Measurements from ENCODE around the gene ACAA1. TPM values are rescaled to one million over a fixed set of nuclear protein-coding genes. Genes with fewer than 3 reads are reported as not detected.
A peak's percentile ranks its signal among the peaks of the same experiment; 100 is the strongest.

Gene ACAA1
- total RNA-seq, 1 experiment from 2014 or later: 58.9 TPM

- intact Hi-C loops (cut with micrococcal nuclease; ENCODE audit: unreplicated experiment): no loop called here
- peak; percentile 57 to 74 for DNase-seq
- Histone ChIP-seq H3K79me2 (ENCODE audit: low read depth) (no peaks in the 10 kb centered on the region), H3K27ac (peak overlapping the region; percentile 33; the same call in 1 of the 2 replicates), H3F3A (ENCODE audit: insufficient read depth, low read depth) (peaks cover 37% of the 10 kb centered on the region), H3K4me2 (peak overlapping the region; percentile 19), H4K20me1 (ENCODE audit: insufficient read depth) (no peaks in the 10 kb centered on the region), H3K9me2 (ENCODE audit: insufficient read depth) (no peaks in the 10 kb centered on the region), H2AFZ (no peak overlapping the region), H3K4me1 (replicated peaks; ENCODE audit: insufficient read depth) (peaks cover 53% of the 10 kb centered on the region), H3K4me3 (no peak overlapping the region), H3K27me3 (ENCODE audit: insufficient read depth, low read depth) (no peaks in the 10 kb centered on the region), H3K9me3 (ENCODE audit: insufficient read depth, low read depth) (no peaks in the 10 kb centered on the region), H3K36me3 (ENCODE audit: low read depth) (no peaks in the 10 kb centered on the region)
- POLR2A ChIA-PET (ENCODE audit: unreplicated experiment): interaction anchor here (0.5 to 0.7 kb wide), 4 partner anchors 21 to 212 kb away, joined by 4 to 9 read pairs (median 6); partner anchors contain the start of gene ACAA1
- TF ChIP-seq EZH2 (IDR thresholded peaks at IDR 0.05; ENCODE audit: low read depth) (no peak), CTCF (conservative IDR thresholded peaks at IDR 0.05) (no peak)
- CTCF ChIA-PET: no interaction called here
- BruUV-seq (replicated peaks): no TSS peak
These were observed 20.7 kb upstream of the ACAA1 start for GRCh38 chr3:38157595-38157994.

- peak overlapping the region; percentile 19 for H3K4me2 ChIP-seq
- no peaks in the 10 kb centered on the region for H3K9me3 ChIP-seq (ENCODE audit: insufficient read depth, low read depth)
- H3K27ac ChIP-seq: peak overlapping the region; percentile 32; the same call in 1 of the 2 replicates
- no peaks in the 10 kb centered on the region for H3K27me3 ChIP-seq (ENCODE audit: insufficient read depth, low read depth)
- DNase-seq: no peak
- H3K36me3 ChIP-seq (ENCODE audit: low read depth): no peaks in the 10 kb centered on the region
- TF ChIP-seq EZH2 (IDR thresholded peaks at IDR 0.05; ENCODE audit: low read depth): no peak
- TF ChIP-seq CTCF (conservative IDR thresholded peaks at IDR 0.05): no peak
- no peaks in the 10 kb centered on the region for H4K20me1 ChIP-seq (ENCODE audit: insufficient read depth)
- H2AFZ ChIP-seq: no peak overlapping the region
- H3K79me2 ChIP-seq (ENCODE audit: low read depth): no peaks in the 10 kb centered on the region
- POLR2A ChIA-PET (ENCODE audit: unreplicated experiment): interaction anchor here (0.5 to 0.7 kb wide), 3 partner anchors 20 to 212 kb away, joined by 4 to 9 read pairs (median 4); partner anchors contain the start of gene ACAA1
- no peaks in the 10 kb centered on the region for H3K9me2 ChIP-seq (ENCODE audit: insufficient read depth)
- intact Hi-C loops (cut with micrococcal nuclease; ENCODE audit: unreplicated experiment): no loop called here
- peaks cover 37% of the 10 kb centered on the region for H3F3A ChIP-seq (ENCODE audit: insufficient read depth, low read depth)
- H3K4me3 ChIP-seq: no peak overlapping the region
- peaks cover 58% of the 10 kb centered on the region for H3K4me1 ChIP-seq (replicated peaks; ENCODE audit: insufficient read depth)
- CTCF ChIA-PET: no interaction called here
- no TSS peak for BruUV-seq (replicated peaks)
These were observed 20.2 kb upstream of the ACAA1 start for GRCh38 chr3:38157117-38157516.

- H3K4me1 ChIP-seq (replicated peaks; ENCODE audit: insufficient read depth): peaks cover 71% of the 10 kb centered on the region
- DNase-seq: no peak
- H3F3A ChIP-seq (ENCODE audit: insufficient read depth, low read depth): peaks cover 47% of the 10 kb centered on the region
- no peaks in the 10 kb centered on the region for H3K9me2 ChIP-seq (ENCODE audit: insufficient read depth)
- H3K9me3 ChIP-seq (ENCODE audit: insufficient read depth, low read depth): no peaks in the 10 kb centered on the region
- CTCF ChIA-PET: no interaction called here
- TF ChIP-seq CTCF (conservative IDR thresholded peaks at IDR 0.05) (no peak), EZH2 (IDR thresholded peaks at IDR 0.05; ENCODE audit: low read depth) (no peak)
- no peak overlapping the region for H3K4me2 ChIP-seq
- POLR2A ChIA-PET (ENCODE audit: unreplicated experiment): no interaction called here
- H3K4me3 ChIP-seq: no peak overlapping the region
- no peak overlapping the region for H2AFZ ChIP-seq
- 0 out of 2 replicates have a peak overlapping the region, but pooled peaks have one; percentile 92 for H3K27ac ChIP-seq
- intact Hi-C loops (cut with micrococcal nuclease; ENCODE audit: unreplicated experiment): no loop called here
- H3K36me3 ChIP-seq (ENCODE audit: low read depth): no peaks in the 10 kb centered on the region
- H3K79me2 ChIP-seq (ENCODE audit: low read depth): no peaks in the 10 kb centered on the region
- no TSS peak for BruUV-seq (replicated peaks)
- H4K20me1 ChIP-seq (ENCODE audit: insufficient read depth): no peaks in the 10 kb centered on the region
- H3K27me3 ChIP-seq (ENCODE audit: insufficient read depth, low read depth): no peaks in the 10 kb centered on the region
These were observed 18.9 kb upstream of the ACAA1 start for GRCh38 chr3:38155825-38156224.
